Activated naive CD4-positive, alpha-beta T cell treated with anti-CD3 and anti-CD28 coated beads, Interleukin-2, amount 50 U/mL, for 16 hours (primary cell): ENCODE data around the gene HCFC1.

Experiments
- DNase-seq: peaks from one replicate; pipeline ENCODE4 v3.0.0-alpha.2; 2020

Gene HCFC1

GRCh38 chrX:153900831-153901752 lies 70.5 kb downstream of the HCFC1 start:
- peak; percentile 62 for DNase-seq

GRCh38 chrX:153897899-153898298 lies 73.7 kb downstream of the HCFC1 start:
- no peak for DNase-seq
